BE2C (cell line): ENCODE results near the gene EIF2B2.
A peak's percentile ranks its signal among the peaks of the same experiment; 100 is the strongest.

ENCODE experiments used
- DNase-seq: peaks from one replicate; pipeline ENCODE4 v3.0.0-alpha.2; 2020
- H3K27me3 ChIP-seq: fragments of 250-450 bp; sonication (Bioruptor Pico); 2 replicates; pipeline ENCODE4 v1.5.1; 2020; ENCODE audit warnings: mild to moderate bottlenecking
- H3K36me3 ChIP-seq: fragments of 250-450 bp; sonication (Bioruptor Pico); 2 replicates; pipeline ENCODE4 v1.5.1; 2020; ENCODE audit warnings: mild to moderate bottlenecking
- H3K4me1 ChIP-seq: fragments of 250-450 bp; sonication (Bioruptor Pico); 2 replicates; pipeline ENCODE4 v1.5.1; 2020
- H3K4me3 ChIP-seq: 2 replicates; pipeline ENCODE4 v1.5.1; 2011; ENCODE audit warnings: low read depth, low read length
- H3K9me3 ChIP-seq: fragments of 250-450 bp; sonication (Bioruptor Pico); 2 replicates; pipeline ENCODE4 v1.5.1; 2020
- TF ChIP-seq, protein P1 (sequence below): IDR thresholded peaks from 2 replicates; pipeline ENCODE4 v1.5.1; 2012; ENCODE audit warnings: mild to moderate bottlenecking, low read depth, low read length

EIF2B2 gene

DNA sequence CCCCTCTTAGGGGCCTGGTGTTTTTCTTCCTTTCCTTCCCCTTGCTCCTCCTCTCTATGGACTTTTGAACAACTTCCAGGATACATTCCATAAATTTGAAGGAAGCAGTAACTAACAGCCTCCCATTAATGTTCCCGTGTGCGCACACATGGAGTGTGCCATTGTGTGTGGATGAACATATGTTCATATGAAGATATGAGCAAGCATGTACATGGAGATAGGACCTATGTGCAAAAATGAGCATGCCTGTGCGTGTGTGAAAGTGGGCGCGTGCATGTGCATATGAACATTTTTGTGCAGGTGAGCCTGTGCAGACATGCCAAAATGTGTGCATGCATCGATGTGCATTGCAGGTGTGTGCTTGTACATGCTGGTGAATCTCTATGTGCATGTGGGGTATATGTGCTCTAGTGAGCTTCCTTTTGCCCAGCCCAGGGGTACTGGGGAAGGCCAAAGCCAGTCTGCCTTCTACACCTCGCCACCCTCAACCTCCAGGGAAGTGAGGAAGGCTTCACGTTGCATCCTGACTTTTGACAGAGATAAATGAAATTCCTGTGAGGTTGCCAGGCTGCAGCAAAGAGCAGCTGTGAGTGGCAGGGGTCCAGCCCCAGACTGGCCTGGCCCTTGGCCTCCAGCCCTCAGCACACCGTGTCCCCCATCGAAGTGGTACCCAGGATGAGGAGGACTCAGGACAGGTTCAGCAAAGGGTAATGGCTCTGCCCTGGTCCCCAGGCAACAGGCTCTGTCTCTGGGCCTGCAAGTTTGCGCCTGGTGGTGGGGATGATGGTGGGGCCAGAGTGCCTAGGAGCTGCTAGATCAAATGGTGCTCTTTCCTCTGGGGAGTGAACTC lies 26.2 kb upstream of the EIF2B2 start:
- Histone ChIP-seq H3K4me1 (peaks cover 24% of the 10 kb centered on the region), H3K9me3 (no peaks in the 10 kb centered on the region)
- TF ChIP-seq, protein P1, sequence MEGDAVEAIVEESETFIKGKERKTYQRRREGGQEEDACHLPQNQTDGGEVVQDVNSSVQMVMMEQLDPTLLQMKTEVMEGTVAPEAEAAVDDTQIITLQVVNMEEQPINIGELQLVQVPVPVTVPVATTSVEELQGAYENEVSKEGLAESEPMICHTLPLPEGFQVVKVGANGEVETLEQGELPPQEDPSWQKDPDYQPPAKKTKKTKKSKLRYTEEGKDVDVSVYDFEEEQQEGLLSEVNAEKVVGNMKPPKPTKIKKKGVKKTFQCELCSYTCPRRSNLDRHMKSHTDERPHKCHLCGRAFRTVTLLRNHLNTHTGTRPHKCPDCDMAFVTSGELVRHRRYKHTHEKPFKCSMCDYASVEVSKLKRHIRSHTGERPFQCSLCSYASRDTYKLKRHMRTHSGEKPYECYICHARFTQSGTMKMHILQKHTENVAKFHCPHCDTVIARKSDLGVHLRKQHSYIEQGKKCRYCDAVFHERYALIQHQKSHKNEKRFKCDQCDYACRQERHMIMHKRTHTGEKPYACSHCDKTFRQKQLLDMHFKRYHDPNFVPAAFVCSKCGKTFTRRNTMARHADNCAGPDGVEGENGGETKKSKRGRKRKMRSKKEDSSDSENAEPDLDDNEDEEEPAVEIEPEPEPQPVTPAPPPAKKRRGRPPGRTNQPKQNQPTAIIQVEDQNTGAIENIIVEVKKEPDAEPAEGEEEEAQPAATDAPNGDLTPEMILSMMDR = no peak

DNA sequence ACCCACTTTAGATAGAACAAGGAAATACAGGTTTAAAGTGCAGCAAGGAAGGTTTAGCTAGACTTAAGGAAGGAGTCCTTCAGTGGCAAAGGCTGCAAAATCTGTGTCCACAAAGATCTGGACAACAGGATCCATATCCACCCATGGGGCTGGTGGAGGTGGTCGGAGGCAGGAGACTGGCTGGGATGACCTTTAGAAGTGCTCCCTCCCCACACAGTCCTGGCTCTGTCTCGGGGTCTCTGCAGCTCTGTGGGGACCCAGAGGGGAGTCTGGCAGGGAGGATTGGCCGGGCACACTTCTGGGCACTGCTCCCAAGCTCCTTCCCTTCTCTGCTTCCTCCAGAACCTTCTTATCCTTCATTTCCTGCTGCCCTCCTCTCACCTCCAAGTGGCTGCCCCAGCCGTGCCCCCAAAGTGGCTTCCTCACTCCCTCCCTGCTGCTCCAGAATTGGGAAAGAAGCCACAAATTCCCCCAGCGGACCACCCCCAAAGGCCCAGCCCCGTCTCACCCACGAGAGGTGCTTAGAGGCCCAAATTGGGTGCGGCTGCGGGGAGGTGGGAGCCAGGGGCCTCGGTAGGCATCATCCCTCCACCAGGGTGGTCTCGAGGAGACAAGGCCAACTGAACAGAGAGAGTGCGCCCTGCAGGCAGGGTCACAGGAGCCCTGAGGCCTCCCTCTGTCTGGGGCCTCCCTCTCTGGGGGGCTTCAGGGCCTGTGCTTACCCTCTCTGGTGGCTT lies 25.4 kb upstream of the EIF2B2 start:
- TF ChIP-seq, protein P1 = no peak
- no peaks in the 10 kb centered on the region for H3K9me3 ChIP-seq
- H3K36me3 ChIP-seq = no peaks in the 10 kb centered on the region
- H3K27me3 ChIP-seq = no peaks in the 10 kb centered on the region
- H3K4me3 ChIP-seq = no peak overlapping the region
- no peak for DNase-seq
- H3K4me1 ChIP-seq = peaks cover 24% of the 10 kb centered on the region

More for the DNA sequence above, 26.2 kb upstream of the EIF2B2 start:
- no peak for DNase-seq
- H3K4me3 ChIP-seq = no peak overlapping the region
- H3K27me3 ChIP-seq = no peaks in the 10 kb centered on the region
- no peaks in the 10 kb centered on the region for H3K36me3 ChIP-seq

DNA sequence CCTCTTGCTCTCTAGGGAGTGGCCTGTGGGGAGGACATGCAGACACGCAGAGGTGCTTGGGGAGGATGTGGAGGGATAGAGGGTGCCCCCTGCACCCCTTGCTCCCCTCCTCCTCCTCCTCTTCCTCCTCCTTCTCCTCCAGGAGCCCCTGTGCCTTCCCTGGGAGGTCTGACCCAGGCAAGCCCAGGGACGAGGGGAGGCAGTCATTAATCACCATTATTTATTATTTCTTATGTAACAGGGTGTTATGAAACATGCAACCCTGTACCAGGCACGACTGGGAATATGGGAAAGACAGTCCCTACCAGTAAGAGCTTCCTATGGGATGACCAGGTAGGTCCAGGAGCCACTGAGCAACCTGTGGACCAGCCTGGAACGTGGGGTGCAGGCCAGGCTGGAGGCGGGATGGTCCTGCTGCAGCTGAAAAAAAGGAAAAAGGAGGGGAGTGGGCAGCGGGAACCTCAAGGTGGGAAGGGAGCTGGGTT lies 24.8 kb upstream of the EIF2B2 start:
- H3K4me3 ChIP-seq = no peak overlapping the region
- H3K9me3 ChIP-seq = no peaks in the 10 kb centered on the region
- no peak for DNase-seq
- H3K27me3 ChIP-seq = no peaks in the 10 kb centered on the region
- H3K36me3 ChIP-seq = no peaks in the 10 kb centered on the region
- TF ChIP-seq, protein P1 = no peak
- H3K4me1 ChIP-seq = peaks cover 24% of the 10 kb centered on the region

DNA sequence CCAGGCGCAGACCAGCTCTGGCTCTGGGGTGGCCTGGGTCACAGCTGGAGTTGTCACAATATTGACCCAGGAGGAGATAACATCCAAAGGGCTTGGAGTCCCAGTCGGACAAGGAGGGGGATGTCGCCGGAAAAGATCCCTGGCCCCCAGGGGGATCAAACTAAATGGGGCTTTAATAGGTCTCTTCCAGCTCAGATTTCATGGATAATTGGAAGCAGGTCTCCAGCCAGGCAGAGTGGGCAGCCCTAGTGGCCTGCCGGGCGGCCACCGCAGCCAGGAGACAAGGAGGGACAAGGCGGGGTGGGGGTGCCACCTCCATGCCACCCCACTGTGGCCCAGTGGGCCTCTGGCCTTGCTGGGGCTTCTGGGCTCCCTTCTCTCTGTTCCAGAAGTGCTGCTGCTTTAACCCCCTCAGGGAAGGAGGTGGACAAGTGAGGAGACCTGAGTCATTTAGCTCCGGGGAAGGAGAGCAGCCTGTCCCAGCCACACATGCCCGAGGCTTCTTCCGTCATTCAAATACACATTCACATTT lies 24.2 kb upstream of the EIF2B2 start:
- Histone ChIP-seq H3K4me1 (peaks cover 24% of the 10 kb centered on the region), H3K27me3 (no peaks in the 10 kb centered on the region), H3K9me3 (no peaks in the 10 kb centered on the region), H3K36me3 (no peaks in the 10 kb centered on the region), H3K4me3 (no peak overlapping the region)
- TF ChIP-seq, protein P1 = no peak
- DNase-seq = peak; percentile 68

DNA sequence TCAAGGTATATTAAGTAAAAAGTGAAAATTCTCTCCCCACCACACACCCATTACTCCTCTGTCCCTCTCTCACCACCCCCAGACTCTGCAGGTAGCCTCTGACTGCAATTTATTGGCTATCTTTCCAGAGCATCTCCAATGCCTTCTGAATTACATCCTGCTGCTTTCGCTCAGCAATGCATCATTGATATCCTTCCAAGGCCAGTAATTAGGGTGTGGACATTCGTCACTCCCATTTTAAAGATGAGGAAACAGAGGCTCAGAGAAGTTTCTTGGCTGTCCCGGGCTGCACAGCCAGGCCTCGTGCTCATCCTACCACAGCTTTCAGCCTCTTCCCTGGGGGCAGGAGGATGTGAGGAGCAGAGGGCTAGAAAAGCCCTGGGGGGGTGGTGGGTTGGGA lies 23.7 kb upstream of the EIF2B2 start:
- H3K9me3 ChIP-seq = no peaks in the 10 kb centered on the region
- no peaks in the 10 kb centered on the region for H3K27me3 ChIP-seq
- no peak overlapping the region for H3K4me3 ChIP-seq
- peaks cover 24% of the 10 kb centered on the region for H3K4me1 ChIP-seq
- H3K36me3 ChIP-seq = no peaks in the 10 kb centered on the region
- TF ChIP-seq, protein P1 = no peak
- no peak for DNase-seq
